LNCaP clone FGC (cell line): Measurements from ENCODE around the gene TBRG4.
A peak's percentile ranks its signal among the peaks of the same experiment; 100 is the strongest.

Source experiments
- DNase-seq: peaks from one replicate; pipeline ENCODE4 v3.0.0-alpha.2; 2011; ENCODE audit warnings: low read depth
- H3K4me3 ChIP-seq: 2 replicates; pipeline ENCODE4 v1.5.1; 2011; ENCODE audit warnings: mild to moderate bottlenecking, low read depth, low read length, control low read depth
- CTCF ChIP-seq: IDR thresholded peaks from 2 replicates; pipeline ENCODE4 v1.5.1; 2012; ENCODE audit warnings: mild to moderate bottlenecking; ENCODE audit not compliant: control insufficient read depth, insufficient read depth; ENCODE audit errors: extremely low read depth

Gene TBRG4

DNA sequence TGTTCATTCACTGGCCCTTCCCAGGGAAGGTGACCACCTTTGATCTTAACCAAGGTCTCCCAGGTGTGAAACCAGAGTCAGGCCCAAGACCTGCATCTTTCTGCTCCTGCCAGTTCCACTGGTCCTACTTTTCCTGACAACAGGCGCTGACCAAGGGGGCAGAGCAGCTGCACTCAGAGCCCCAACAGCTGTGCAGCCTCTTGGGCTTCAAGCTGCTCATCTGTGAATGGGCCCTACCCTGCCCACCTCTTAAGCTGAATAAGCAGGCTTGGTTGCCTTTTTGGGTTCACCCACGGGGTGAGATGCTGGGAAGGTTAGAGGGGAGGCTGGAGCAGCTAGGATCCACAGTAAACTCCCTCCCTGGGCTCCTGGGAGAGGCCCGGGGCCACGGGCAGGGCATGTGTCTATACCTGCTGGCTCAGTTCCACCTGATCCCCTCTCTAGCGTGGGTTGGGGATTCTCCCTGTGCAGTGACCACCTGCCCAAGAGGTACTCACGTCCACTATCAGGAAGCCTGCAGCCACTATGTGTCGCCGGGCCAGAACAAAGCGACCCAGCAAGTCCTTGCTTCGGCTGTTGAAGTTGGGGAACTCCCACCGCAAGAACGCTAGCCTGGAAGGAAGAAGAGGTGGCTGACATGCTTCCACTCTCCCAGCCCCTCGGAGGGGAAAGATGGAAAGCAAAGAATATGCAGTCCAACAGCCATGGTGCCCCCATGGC is 10.6 kb downstream of the TBRG4 start:
- TF ChIP-seq CTCF = no peak
- no peak overlapping the region for H3K4me3 ChIP-seq
- no peak for DNase-seq

- H3K4me3 ChIP-seq = no peak overlapping the region
- TF ChIP-seq CTCF = no peak
- DNase-seq = no peak
Observed at GRCh38 chr7:45099891-45100760, 11.4 kb downstream of the TBRG4 start.

- no peak for TF ChIP-seq CTCF
- no peak overlapping the region for H3K4me3 ChIP-seq
- no peak for DNase-seq
Observed at GRCh38 chr7:45098983-45099839, 12.3 kb downstream of the TBRG4 start.

DNA sequence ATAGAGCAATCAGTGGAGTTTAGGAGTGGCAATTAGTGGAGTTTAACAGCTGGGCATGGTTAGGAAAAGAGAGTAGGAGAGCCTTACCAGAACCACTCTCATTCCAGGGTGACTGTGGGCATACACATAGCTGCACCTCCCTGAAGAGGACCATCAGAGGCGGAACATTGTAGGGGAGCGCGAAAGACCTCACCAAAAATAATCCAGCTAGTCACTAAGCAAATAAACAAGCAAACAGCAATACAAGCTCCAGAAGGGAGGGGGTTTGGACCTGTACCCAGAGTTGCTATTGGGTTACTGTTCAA is 18.6 kb downstream of the TBRG4 start:
- no peak for TF ChIP-seq CTCF

GRCh38 chr7:45092100-45092930 is 19.2 kb downstream of the TBRG4 start:
- TF ChIP-seq CTCF = no peak
- DNase-seq = no peak
- no peak overlapping the region for H3K4me3 ChIP-seq

More for the DNA sequence above, 18.6 kb downstream of the TBRG4 start:
- DNase-seq = no peak
- H3K4me3 ChIP-seq = no peak overlapping the region

DNA sequence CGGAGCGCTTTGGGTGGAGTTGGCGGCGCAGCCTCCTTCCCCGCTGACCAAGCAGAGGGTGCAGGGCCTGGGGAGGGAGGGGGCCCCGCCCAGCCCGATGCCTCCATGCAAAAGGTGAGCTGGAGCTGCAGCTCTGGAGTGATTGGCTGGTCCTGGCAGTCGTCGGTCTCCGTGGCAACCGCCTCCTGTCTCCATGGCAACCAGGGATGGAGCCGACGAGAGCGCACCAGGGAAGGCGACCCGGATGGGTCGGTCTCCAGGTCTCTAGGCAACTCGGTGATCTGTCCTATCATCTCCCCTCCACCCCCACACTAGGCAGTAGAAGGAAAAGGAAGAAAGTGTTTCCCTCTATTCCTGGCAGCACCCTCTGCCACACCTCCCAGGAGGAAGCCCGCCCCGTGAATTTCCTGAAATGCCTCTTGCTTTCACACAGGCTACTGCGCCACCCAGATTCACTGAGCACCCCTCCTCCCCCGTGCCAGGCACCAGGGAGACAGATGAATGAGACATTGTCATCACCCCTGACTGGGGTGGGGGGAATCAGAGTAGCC is 22.1 kb downstream of the TBRG4 start:
- DNase-seq = peak; percentile 6
- no peak for TF ChIP-seq CTCF
- no peak overlapping the region for H3K4me3 ChIP-seq
